Endothelial cell of umbilical vein (primary cell): ENCODE data around the gene HSP90AA1. TPM values are rescaled to one million over a fixed set of nuclear protein-coding genes. Genes with fewer than 3 reads are reported as not detected.

Source experiments
- BruUV-seq: library from RNA; stranded (reverse); fragments of 400-500 nt; replicated peaks from 2 replicates; lab custom pipeline; 2021; lab: Mats Ljungman, UMichigan
- CTCF ChIA-PET: fragments of 300-600, 350-600 bp; sonication (Branson Sonifier 250); formaldehyde crosslinking; loops from one replicate; lab custom pipeline; 2021; ENCODE audit warnings: antibody characterized with exemption, inconsistent platforms; lab: Charles Lee
- POLR2A ChIA-PET: fragments of 300-600, 350-600 bp; sonication (Branson Sonifier 250); formaldehyde crosslinking; loops from one replicate; lab custom pipeline; 2021; ENCODE audit warnings: antibody characterized with exemption, inconsistent platforms; lab: Charles Lee
- DNase-seq: peaks from one replicate; pipeline ENCODE4 v3.0.0-alpha.2; 2011; ENCODE audit warnings: low read depth, low spot score
- FAIRE-seq: peaks from 2 replicates; lab custom pipeline; 2011; peaks lifted over from hg19 to GRCh38; lab: Jason Lieb, UNC
- H2AFZ ChIP-seq: 2 replicates; pipeline ENCODE4 v1.6.0; 2012; ENCODE audit warnings: low read depth, low read length, control low read depth, inconsistent platforms
- H3K27ac ChIP-seq: 2 replicates; pipeline ENCODE4 v1.5.1; 2011; ENCODE audit warnings: low read depth, mild to moderate bottlenecking, control low read depth, low read length, moderate library complexity; ENCODE audit not compliant: insufficient read depth
- H3K27me3 ChIP-seq, 2 experiments: 2 replicates each; pipeline versions ENCODE4 v1.6.0 to v1.6.1; 2011; ENCODE audit warnings: low read length in 2 of 2, mixed read lengths in 1 of 2; ENCODE audit not compliant: control insufficient read depth in 2 of 2, insufficient read depth in 2 of 2
- H3K36me3 ChIP-seq, 2 experiments: 2 replicates in 1 of 2; 3 replicates in 1 of 2; pipeline ENCODE4 v1.5.1; 2011; ENCODE audit warnings: low read length in 2 of 2, mild to moderate bottlenecking in 1 of 2, moderate library complexity in 1 of 2; ENCODE audit not compliant: control insufficient read depth in 2 of 2, insufficient read depth in 2 of 2; ENCODE audit errors: extremely low read depth in 1 of 2
- H3K4me1 ChIP-seq: 3 replicates; pipeline ENCODE4 v1.5.1; 2011; ENCODE audit warnings: mild to moderate bottlenecking, low read length; ENCODE audit not compliant: control insufficient read depth, insufficient read depth; ENCODE audit errors: extremely low read depth
- H3K4me2 ChIP-seq: 2 replicates; pipeline ENCODE4 v1.6.1; 2011; ENCODE audit warnings: low read length, control low read depth, mixed read lengths; ENCODE audit not compliant: insufficient read depth
- H3K4me3 ChIP-seq, 3 experiments: fragments of 200-600 bp in 1 of 3; sonication (generic), shearing (Covaris generic) in 1 of 3; replicated peaks in 1 of 3; 2 replicates each; pipeline ENCODE4 v1.5.1; 2011 to 2016; ENCODE audit warnings: control low read depth in 3 of 3, low read length in 3 of 3, mild to moderate bottlenecking in 2 of 3, inconsistent platforms in 1 of 3, low read depth in 1 of 3, moderate library complexity in 1 of 3; ENCODE audit not compliant: insufficient read depth in 1 of 3
- H3K79me2 ChIP-seq: 2 replicates; pipeline ENCODE4 v1.6.0; 2012; ENCODE audit warnings: low read length, inconsistent platforms; ENCODE audit not compliant: control insufficient read depth, insufficient read depth
- H3K9ac ChIP-seq: replicated peaks from 2 replicates; pipeline ENCODE3; 2011; ENCODE audit warnings: low read length, control low read depth; ENCODE audit not compliant: insufficient read depth; ENCODE audit errors: extremely low read depth
- H3K9me1 ChIP-seq: replicated peaks from 3 replicates; pipeline ENCODE4 v1.6.0; 2011; ENCODE audit warnings: mild to moderate bottlenecking, low read length; ENCODE audit not compliant: control insufficient read depth, insufficient read depth; ENCODE audit errors: extremely low read depth
- H3K9me3 ChIP-seq: replicated peaks from 2 replicates; pipeline ENCODE4 v1.5.1; 2012; ENCODE audit warnings: low read length, inconsistent platforms; ENCODE audit not compliant: control insufficient read depth, insufficient read depth
- H4K20me1 ChIP-seq: replicated peaks from 2 replicates; pipeline ENCODE3; 2011; ENCODE audit warnings: mild to moderate bottlenecking, low read length; ENCODE audit not compliant: control insufficient read depth, insufficient read depth; ENCODE audit errors: extremely low read depth
- CTCF ChIP-seq, 2 donors: IDR thresholded peaks; 1 replicate in 1 of 2; 2 replicates in 1 of 2; pipeline ENCODE4 v1.5.1; 2011; ENCODE audit warnings: low read length in 2 of 2, mild to moderate bottlenecking in 2 of 2, moderate library complexity in 2 of 2, control low read depth in 1 of 2, inconsistent platforms in 1 of 2, low read depth in 1 of 2; ENCODE audit not compliant: insufficient read depth in 1 of 2; ENCODE audit errors: extremely low read depth in 1 of 2
- EZH2 ChIP-seq: IDR thresholded peaks from 2 replicates; pipeline ENCODE4 v1.6.1; 2012; ENCODE audit warnings: borderline replicate concordance, low read depth, mild to moderate bottlenecking, moderate library complexity, low read length, inconsistent platforms; ENCODE audit not compliant: severe bottlenecking
- FOS ChIP-seq: IDR thresholded peaks from 2 replicates; pipeline ENCODE4 v1.6.1; 2011; ENCODE audit warnings: mild to moderate bottlenecking, low read length, moderate library complexity, borderline replicate concordance; ENCODE audit not compliant: insufficient read depth
- GATA2 ChIP-seq: IDR thresholded peaks from 2 replicates; pipeline ENCODE4 v1.7.0; 2011; ENCODE audit warnings: low read depth, mild to moderate bottlenecking, moderate library complexity, mixed read lengths, low read length; ENCODE audit not compliant: insufficient read length, insufficient read depth
- JUN ChIP-seq: IDR thresholded peaks from 2 replicates; pipeline ENCODE4 v1.6.1; 2011; ENCODE audit warnings: borderline replicate concordance, low read depth; ENCODE audit not compliant: insufficient read length, insufficient read depth
- MAX ChIP-seq: IDR thresholded peaks from 2 replicates; pipeline ENCODE4 v1.6.1; 2011; ENCODE audit not compliant: insufficient read depth, insufficient read length
- MYC ChIP-seq: IDR thresholded peaks from one replicate; pipeline ENCODE4 v1.6.1; 2011; ENCODE audit warnings: mild to moderate bottlenecking, low read depth, low read length
- POLR2A ChIP-seq: IDR thresholded peaks from 2 replicates; pipeline ENCODE4 v1.6.1; 2012; ENCODE audit warnings: low read depth, mild to moderate bottlenecking, control low read depth, low read length
- POLR2AphosphoS5 ChIP-seq: IDR thresholded peaks from 2 replicates; pipeline ENCODE4 v1.6.1; 2012; ENCODE audit warnings: low read depth, mild to moderate bottlenecking, control low read depth, low read length, moderate library complexity; ENCODE audit not compliant: insufficient read depth
- dilution Hi-C: fragments of 300-500 bp; cut with MboI; formaldehyde crosslinking; loops from one replicate; pipeline ENCODE4 v1.15.0; 2019; ENCODE audit warnings: low sequenced_read_pairs; ENCODE audit not compliant: extremely low pct_ligation_motif_present
- intact Hi-C: fragments of 100-400 bp; cut with micrococcal nuclease; formaldehyde crosslinking; loops from one replicate; pipeline ENCODE4 v1.10.0; 2022
- polyA plus RNA-seq, 4 experiments: library from polyadenylated mRNA; depleted of rRNA in 3 of 4; stranded (reverse) in 3 of 4; unstranded in 1 of 4; fragments of >200 nt; gene quantifications; 2 replicates each; pipeline versions ENCODE4 v1.2.1 to v1.2.3, GENCODE V29; 2011 to 2012; ENCODE audit warnings: missing spikeins in 1 of 4
- total RNA-seq: library from RNA; stranded (reverse); gene quantifications from 2 replicates; pipeline ENCODE4 v1.2.3, GENCODE V29; 2021

Gene HSP90AA1
- total and polyA plus RNA-seq, 2 donors (not counting 3 experiments of a cell fraction or from before 2014, with no cell fraction given) = 266 to 540 TPM

GRCh38 chr14:102105369-102105768 is 18.5 kb upstream of the HSP90AA1 start:
- ChIA-PET CTCF (interaction anchor here (0.6 to 1.7 kb wide), 3 partner anchors 9 to 228 kb away, joined by 3 to 17 read pairs (median 5); no protein-coding TSS in a partner anchor), POLR2A (no interaction called here)
- DNase-seq (no peak), FAIRE-seq (no peak)
- BruUV-seq = no TSS peak
- Histone ChIP-seq H4K20me1 (no peaks in the 10 kb centered on the region), H3K4me3 (no peak overlapping the region), H2AFZ (no peak overlapping the region), H3K9me3 (no peaks in the 10 kb centered on the region), H3K9me1 (no peaks in the 10 kb centered on the region), H3K4me2 (no peak overlapping the region), H3K27ac (no peak overlapping the region), H3K36me3 (no peaks in the 10 kb centered on the region), H3K9ac (no peak overlapping the region), H3K79me2 (no peaks in the 10 kb centered on the region), H3K4me1 (no peaks in the 10 kb centered on the region), H3K27me3 (no peaks in the 10 kb centered on the region)
- no peak for TF ChIP-seq JUN
- TF ChIP-seq FOS = no peak
- no peak for TF ChIP-seq GATA2
- no peak for TF ChIP-seq MAX
- dilution Hi-C loops (no loop called here), intact Hi-C loops (no loop called here)

- no peak overlapping the region for H3K4me2 ChIP-seq
- H3K4me3 ChIP-seq = no peak overlapping the region
- no peak overlapping the region for H2AFZ ChIP-seq
- intact Hi-C loops (no loop called here), dilution Hi-C loops (no loop called here)
- no peaks in the 10 kb centered on the region for H3K36me3 ChIP-seq
- H4K20me1 ChIP-seq = no peaks in the 10 kb centered on the region
- H3K27ac ChIP-seq = no peak overlapping the region
- no peak for FAIRE-seq
- H3K9me1 ChIP-seq = no peaks in the 10 kb centered on the region
- no peaks in the 10 kb centered on the region for H3K4me1 ChIP-seq
- DNase-seq = no peak
- no peaks in the 10 kb centered on the region for H3K27me3 ChIP-seq
- no peaks in the 10 kb centered on the region for H3K79me2 ChIP-seq
- CTCF ChIA-PET = no interaction called here
- no TSS peak for BruUV-seq
- no peaks in the 10 kb centered on the region for H3K9me3 ChIP-seq
- TF ChIP-seq JUN = no peak
- TF ChIP-seq POLR2A = no peak
- TF ChIP-seq FOS = no peak
- no peak for TF ChIP-seq CTCF (IDR thresholded peaks at IDR 0.05; ENCODE audit: extremely low read depth in 1 of 2, insufficient read depth in 1 of 2, low read depth in 1 of 2, low read length in 2 of 2)
- TF ChIP-seq EZH2 = no peak
- no peak for TF ChIP-seq MYC
- no peak for TF ChIP-seq MAX
- TF ChIP-seq GATA2 = no peak
- TF ChIP-seq POLR2AphosphoS5 = no peak
- POLR2A ChIA-PET = no interaction called here
- H3K9ac ChIP-seq = no peak overlapping the region
Observed at GRCh38 chr14:102103062-102103695, 16.3 kb upstream of the HSP90AA1 start.
